ENCODE measurements around the gene C11orf68.

DNA sequence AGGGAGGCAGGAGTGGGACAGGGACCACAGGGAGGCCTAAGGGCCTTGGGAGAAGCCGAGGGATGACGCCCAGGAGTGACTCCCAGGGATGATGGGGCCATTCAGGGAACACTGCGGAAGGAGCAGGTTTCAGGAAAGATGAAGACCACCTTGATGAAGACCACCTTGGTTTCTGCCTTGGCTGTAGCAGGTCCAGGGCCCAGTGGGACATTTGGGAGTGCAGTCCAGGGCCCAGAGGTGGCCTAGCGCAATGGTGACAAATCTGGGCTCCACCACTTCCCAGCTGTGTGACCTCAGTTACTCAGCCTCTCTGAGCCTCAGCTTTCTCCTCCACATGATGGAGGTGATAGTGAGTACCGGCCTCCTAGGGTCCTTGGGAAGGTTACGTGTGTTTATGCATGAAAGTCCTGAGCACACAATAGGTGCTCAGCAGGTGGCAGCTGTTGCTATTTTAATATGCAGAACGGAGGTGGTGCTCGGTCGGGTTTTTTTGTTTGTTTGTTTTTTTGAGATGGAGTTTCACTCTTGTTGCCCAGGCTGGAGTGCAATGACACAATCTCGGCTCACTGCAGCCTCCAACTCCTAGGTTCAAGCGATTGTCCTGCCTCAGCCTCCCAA is 27.2 kb upstream of the C11orf68 start:
- TF ChIP-seq ZNF16 (tag by site-specific recombination; IDR thresholded peaks at IDR 0.05; ENCODE audit: low read depth) = no peak
- TF ChIP-seq, protein P1, sequence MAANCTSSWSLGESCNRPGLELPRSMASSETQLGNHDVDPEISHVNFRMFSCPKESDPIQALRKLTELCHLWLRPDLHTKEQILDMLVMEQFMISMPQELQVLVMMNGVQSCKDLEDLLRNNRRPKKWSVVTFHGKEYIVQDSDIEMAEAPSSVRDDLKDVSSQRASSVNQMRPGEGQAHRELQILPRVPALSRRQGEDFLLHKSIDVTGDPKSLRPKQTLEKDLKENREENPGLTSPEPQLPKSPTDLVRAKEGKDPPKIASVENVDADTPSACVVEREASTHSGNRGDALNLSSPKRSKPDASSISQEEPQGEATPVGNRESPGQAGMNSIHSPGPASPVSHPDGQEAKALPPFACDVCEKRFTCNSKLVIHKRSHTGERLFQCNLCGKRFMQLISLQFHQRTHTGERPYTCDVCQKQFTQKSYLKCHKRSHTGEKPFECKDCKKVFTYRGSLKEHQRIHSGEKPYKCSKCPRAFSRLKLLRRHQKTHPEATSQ (tag by site-specific recombination; IDR thresholded peaks at IDR 0.05) = no peak
- no peak for TF ChIP-seq FEZF1 (tag by site-specific recombination; IDR thresholded peaks at IDR 0.05)
- TF ChIP-seq, protein P2, sequence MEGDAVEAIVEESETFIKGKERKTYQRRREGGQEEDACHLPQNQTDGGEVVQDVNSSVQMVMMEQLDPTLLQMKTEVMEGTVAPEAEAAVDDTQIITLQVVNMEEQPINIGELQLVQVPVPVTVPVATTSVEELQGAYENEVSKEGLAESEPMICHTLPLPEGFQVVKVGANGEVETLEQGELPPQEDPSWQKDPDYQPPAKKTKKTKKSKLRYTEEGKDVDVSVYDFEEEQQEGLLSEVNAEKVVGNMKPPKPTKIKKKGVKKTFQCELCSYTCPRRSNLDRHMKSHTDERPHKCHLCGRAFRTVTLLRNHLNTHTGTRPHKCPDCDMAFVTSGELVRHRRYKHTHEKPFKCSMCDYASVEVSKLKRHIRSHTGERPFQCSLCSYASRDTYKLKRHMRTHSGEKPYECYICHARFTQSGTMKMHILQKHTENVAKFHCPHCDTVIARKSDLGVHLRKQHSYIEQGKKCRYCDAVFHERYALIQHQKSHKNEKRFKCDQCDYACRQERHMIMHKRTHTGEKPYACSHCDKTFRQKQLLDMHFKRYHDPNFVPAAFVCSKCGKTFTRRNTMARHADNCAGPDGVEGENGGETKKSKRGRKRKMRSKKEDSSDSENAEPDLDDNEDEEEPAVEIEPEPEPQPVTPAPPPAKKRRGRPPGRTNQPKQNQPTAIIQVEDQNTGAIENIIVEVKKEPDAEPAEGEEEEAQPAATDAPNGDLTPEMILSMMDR (tag by site-specific recombination; IDR thresholded peaks at IDR 0.05) = no peak
- TF ChIP-seq ZNF555 (tag by site-specific recombination; conservative IDR thresholded peaks at IDR 0.05) = no peak

Measured in HEK293 (cell line).